ENCODE measurements around the gene TCTN2.

DNA sequence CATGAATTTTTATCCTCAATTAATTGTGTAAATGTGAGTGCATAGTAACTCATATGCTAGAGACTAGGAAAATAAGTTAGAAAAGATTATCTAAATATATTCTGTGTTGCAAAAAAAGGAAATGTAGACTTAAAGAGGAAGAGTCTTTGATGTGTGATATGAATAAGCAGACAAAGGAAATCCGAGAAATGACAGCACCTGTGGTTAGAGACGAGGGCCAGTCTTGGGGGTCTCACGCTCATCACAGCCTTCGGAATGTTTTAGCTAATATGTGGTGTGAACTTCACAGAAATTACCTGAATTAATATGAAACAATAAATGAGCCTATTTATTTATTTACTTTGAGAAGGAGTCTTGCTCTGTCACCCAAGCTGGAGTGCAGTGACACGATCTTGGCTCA is 52.9 kb downstream of the TCTN2 start:
- TF ChIP-seq, protein P1, sequence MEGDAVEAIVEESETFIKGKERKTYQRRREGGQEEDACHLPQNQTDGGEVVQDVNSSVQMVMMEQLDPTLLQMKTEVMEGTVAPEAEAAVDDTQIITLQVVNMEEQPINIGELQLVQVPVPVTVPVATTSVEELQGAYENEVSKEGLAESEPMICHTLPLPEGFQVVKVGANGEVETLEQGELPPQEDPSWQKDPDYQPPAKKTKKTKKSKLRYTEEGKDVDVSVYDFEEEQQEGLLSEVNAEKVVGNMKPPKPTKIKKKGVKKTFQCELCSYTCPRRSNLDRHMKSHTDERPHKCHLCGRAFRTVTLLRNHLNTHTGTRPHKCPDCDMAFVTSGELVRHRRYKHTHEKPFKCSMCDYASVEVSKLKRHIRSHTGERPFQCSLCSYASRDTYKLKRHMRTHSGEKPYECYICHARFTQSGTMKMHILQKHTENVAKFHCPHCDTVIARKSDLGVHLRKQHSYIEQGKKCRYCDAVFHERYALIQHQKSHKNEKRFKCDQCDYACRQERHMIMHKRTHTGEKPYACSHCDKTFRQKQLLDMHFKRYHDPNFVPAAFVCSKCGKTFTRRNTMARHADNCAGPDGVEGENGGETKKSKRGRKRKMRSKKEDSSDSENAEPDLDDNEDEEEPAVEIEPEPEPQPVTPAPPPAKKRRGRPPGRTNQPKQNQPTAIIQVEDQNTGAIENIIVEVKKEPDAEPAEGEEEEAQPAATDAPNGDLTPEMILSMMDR (IDR thresholded peaks at IDR 0.05) = no peak
- no peak for TF ChIP-seq POLR2AphosphoS5 (IDR thresholded peaks at IDR 0.05; ENCODE audit: insufficient read depth in 1 of 2, low read depth in 1 of 2)
- no peak for TF ChIP-seq POLR2A (IDR thresholded peaks at IDR 0.05)
